ENCODE measurements around the gene C3orf70. TPM values are rescaled to one million over a fixed set of nuclear protein-coding genes. Genes with fewer than 3 reads are reported as not detected.

The C3orf70 gene
- total and polyA plus RNA-seq, 2 of the 8 experiments (the other 6 are each of a cell fraction or from before 2014, with no cell fraction given) = 1.7 to 2.0 TPM

DNA sequence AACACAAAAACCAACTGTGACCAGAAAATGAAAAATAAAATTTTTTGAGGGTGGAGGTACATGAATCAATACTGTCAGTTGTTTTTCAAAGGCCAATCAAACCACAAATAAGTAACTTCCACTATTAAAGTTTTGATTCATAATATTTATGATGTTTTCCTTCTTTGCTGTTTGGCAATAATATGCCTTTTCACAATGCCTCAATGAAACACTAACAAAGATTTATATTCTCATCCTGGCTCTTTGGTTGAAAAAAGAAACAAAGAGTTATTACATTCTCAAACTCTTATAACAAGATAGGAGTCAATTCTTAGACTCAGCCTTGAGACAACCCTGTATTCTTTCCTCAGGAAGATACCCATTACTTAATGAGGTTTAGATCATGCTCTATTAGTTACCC, 63.1 kb downstream of the C3orf70 start:
- Histone ChIP-seq H3K4me2 (ENCODE audit: insufficient read depth in 1 of 2, low read depth in 2 of 2, low read length in 2 of 2) (no peak overlapping the region), H2AFZ (ENCODE audit: low read length) (no peak overlapping the region), H2BK120ac (replicated peaks; ENCODE audit: low read depth, low read length) (no peak overlapping the region), H3K23me2 (ENCODE audit: low read depth, low read length) (no peaks in the 10 kb centered on the region), H3K79me2 (ENCODE audit: control insufficient read depth in 1 of 2, insufficient read depth in 2 of 2, low read length in 2 of 2) (no peaks in the 10 kb centered on the region), H4K8ac (ENCODE audit: extremely low read depth, insufficient read depth, low read length) (no peak overlapping the region), H3K27me3 (replicated peaks in 1 of 4; ENCODE audit: control insufficient read depth in 3 of 4, extremely low read depth in 1 of 4, insufficient read depth in 3 of 4, low read length in 3 of 4) (no peaks in the 10 kb centered on the region), H2AK5ac (ENCODE audit: low read depth, low read length) (no peak overlapping the region), H4K5ac (ENCODE audit: insufficient read length, low read depth, low read length) (no peak overlapping the region), H3K23ac (ENCODE audit: insufficient read length) (no peak overlapping the region), H3K36me3 (ENCODE audit: control insufficient read depth in 2 of 4, insufficient read depth in 4 of 4, low read length in 3 of 4) (no peaks in the 10 kb centered on the region), H3K4ac (replicated peaks; ENCODE audit: insufficient read length, low read depth, low read length) (no peak overlapping the region), H3K79me1 (ENCODE audit: low read depth, low read length) (no peaks in the 10 kb centered on the region), H4K91ac (replicated peaks; ENCODE audit: insufficient read length, low read length) (no peak overlapping the region), H2BK20ac (ENCODE audit: low read length) (no peak overlapping the region), H3K9me3 (ENCODE audit: insufficient read depth in 2 of 2, low read depth in 1 of 2, low read length in 1 of 2) (no peaks in the 10 kb centered on the region), H2BK15ac (ENCODE audit: low read length) (no peak overlapping the region), H3K14ac (ENCODE audit: insufficient read length) (no peak overlapping the region), H3K18ac (ENCODE audit: extremely low read depth, low read length) (no peak overlapping the region), H3K56ac (replicated peaks; ENCODE audit: insufficient read length, low read depth, low read length) (no peak overlapping the region), H2BK5ac (ENCODE audit: low read depth, low read length) (no peak overlapping the region), H3K9ac (replicated peaks in 1 of 4; ENCODE audit: extremely low read depth in 1 of 4, low read depth in 3 of 4, low read length in 3 of 4) (no peak overlapping the region), H4K20me1 (replicated peaks in 1 of 2; ENCODE audit: control insufficient read depth in 1 of 2, insufficient read depth in 2 of 2, low read length in 2 of 2) (no peaks in the 10 kb centered on the region), H2BK12ac (ENCODE audit: low read depth, low read length) (no peak overlapping the region), H3K4me3 (ENCODE audit: extremely low read depth in 1 of 4, insufficient read depth in 2 of 4, low read depth in 3 of 4, low read length in 4 of 4) (no peak overlapping the region), H3K4me1 (replicated peaks in 1 of 4; ENCODE audit: control insufficient read depth in 3 of 4, insufficient read depth in 4 of 4, low read length in 3 of 4) (peaks cover 0 to 5% (median under 1%) of the 10 kb centered on the region in 4 experiments; a peak in 1 of 7 replicates), H3K27ac (ENCODE audit: low read depth, low read length) (no peak overlapping the region)
- ChIA-PET POLR2A (ENCODE audit: partially characterized antibody) (no interaction called here), CTCF (ENCODE audit: partially characterized antibody) (interaction anchor here (0.8 to 1.1 kb wide), 2 partner anchors 42 to 86 kb away, joined by 3 to 5 read pairs; no protein-coding TSS in a partner anchor)
- DNase-seq (ENCODE audit: low read depth in 1 of 2, low spot score in 2 of 2) (no peak), FAIRE-seq (no peak)
- TF ChIP-seq FOSL1 (IDR thresholded peaks at IDR 0.05; ENCODE audit: insufficient read depth, low read depth, low read length) (no peak), SIRT6 (IDR thresholded peaks at IDR 0.05; ENCODE audit: low read length) (no peak), KDM1A (IDR thresholded peaks at IDR 0.05; ENCODE audit: borderline replicate concordance, low read length) (no peak), CEBPB (IDR thresholded peaks at IDR 0.05; ENCODE audit: low read depth, low read length) (no peak), SAP30 (IDR thresholded peaks at IDR 0.05; ENCODE audit: insufficient read depth, insufficient replicate concordance, low read length) (no peak), GABPA (IDR thresholded peaks at IDR 0.05; ENCODE audit: borderline replicate concordance, insufficient read depth, low read length) (no peak), CTBP2 (IDR thresholded peaks at IDR 0.05; ENCODE audit: borderline replicate concordance, insufficient read depth, insufficient read length, low read length) (no peak), KDM5A (IDR thresholded peaks at IDR 0.05; ENCODE audit: low read length) (no peak), POLR2AphosphoS5 (IDR thresholded peaks at IDR 0.05; ENCODE audit: low read depth, low read length) (no peak)
- TF ChIP-seq, protein P1, sequence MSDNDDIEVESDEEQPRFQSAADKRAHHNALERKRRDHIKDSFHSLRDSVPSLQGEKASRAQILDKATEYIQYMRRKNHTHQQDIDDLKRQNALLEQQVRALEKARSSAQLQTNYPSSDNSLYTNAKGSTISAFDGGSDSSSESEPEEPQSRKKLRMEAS (IDR thresholded peaks at IDR 0.05) = no peak
- TF ChIP-seq, protein P2, sequence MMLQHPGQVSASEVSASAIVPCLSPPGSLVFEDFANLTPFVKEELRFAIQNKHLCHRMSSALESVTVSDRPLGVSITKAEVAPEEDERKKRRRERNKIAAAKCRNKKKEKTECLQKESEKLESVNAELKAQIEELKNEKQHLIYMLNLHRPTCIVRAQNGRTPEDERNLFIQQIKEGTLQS (IDR thresholded peaks at IDR 0.05; ENCODE audit: insufficient read depth, low read depth, low read length) = no peak
